Panc1 (cell line): ENCODE results near the gene STK32C. TPM values are rescaled to one million over a fixed set of nuclear protein-coding genes. Genes with fewer than 3 reads are reported as not detected.

Experiments
- ATAC-seq: fragments of 200-7000 bp; cut with Tn5 transposase; 2 replicates; pipeline ENCODE4 v1.9.1; 2020; ENCODE audit warnings: mild to moderate bottlenecking, moderate library complexity
- BruUV-seq: library from RNA; stranded (reverse); fragments of 400-500 nt; replicated peaks from 2 replicates; lab custom pipeline; 2021; lab: Mats Ljungman, UMichigan
- CTCF ChIA-PET: fragments of 300-600 bp; sonication (Branson Sonifier 250); formaldehyde crosslinking; loops from one replicate; lab custom pipeline; 2022; ENCODE audit warnings: antibody characterized with exemption; lab: Charles Lee
- POLR2A ChIA-PET: fragments of 300-600 bp; sonication (Branson Sonifier 250); formaldehyde crosslinking; loops from one replicate; lab custom pipeline; 2022; ENCODE audit warnings: antibody characterized with exemption; lab: Charles Lee
- DNase-seq: peaks from one replicate; pipeline ENCODE4 v3.0.0-alpha.2; 2010; ENCODE audit warnings: low read depth, low spot score
- H3K27ac ChIP-seq: 2 replicates; pipeline ENCODE4 v1.5.1; 2011; ENCODE audit warnings: mild to moderate bottlenecking, low read length, inconsistent platforms
- H3K27me3 ChIP-seq: fragments of 200-500 bp; sonication (Bioruptor generic); 2 replicates; pipeline ENCODE4 v1.6.0; 2014; ENCODE audit warnings: low read length, inconsistent platforms; ENCODE audit not compliant: control insufficient read depth, insufficient read depth
- H3K36me3 ChIP-seq: fragments of 200-500 bp; sonication (Bioruptor generic); 2 replicates; pipeline ENCODE4 v1.5.1; 2014; ENCODE audit warnings: inconsistent platforms, mild to moderate bottlenecking, low read length, moderate library complexity; ENCODE audit not compliant: control insufficient read depth, insufficient read depth
- H3K4me1 ChIP-seq: 2 replicates; pipeline ENCODE4 v1.5.1; 2011; ENCODE audit warnings: inconsistent platforms, mild to moderate bottlenecking, low read length, moderate library complexity; ENCODE audit not compliant: control insufficient read depth, insufficient read depth
- H3K4me3 ChIP-seq, 2 experiments: 2 replicates each; pipeline ENCODE4 v1.5.1; 2011 to 2012; ENCODE audit warnings: low read depth in 2 of 2, low read length in 2 of 2, mild to moderate bottlenecking in 2 of 2, inconsistent platforms in 1 of 2, moderate library complexity in 1 of 2
- H3K9me3 ChIP-seq: fragments of 200-500 bp; sonication (Bioruptor generic); 2 replicates; pipeline ENCODE4 v1.5.1; 2014; ENCODE audit warnings: low read depth, mild to moderate bottlenecking, inconsistent platforms, low read length, moderate library complexity; ENCODE audit not compliant: control insufficient read depth, insufficient read depth
- POLR2AphosphoS5 ChIP-seq: IDR thresholded peaks from 2 replicates; pipeline ENCODE4 v1.6.1; 2012; ENCODE audit warnings: mild to moderate bottlenecking, low read depth, low read length, moderate library complexity
- SIN3A ChIP-seq: IDR thresholded peaks from 2 replicates; pipeline ENCODE4 v1.6.1; 2012; ENCODE audit warnings: low read depth, mild to moderate bottlenecking, low read length, moderate library complexity, borderline replicate concordance; ENCODE audit not compliant: insufficient read depth
- TCF7L2 ChIP-seq: IDR thresholded peaks from 2 replicates; pipeline ENCODE4 v1.6.1; 2011; ENCODE audit warnings: mild to moderate bottlenecking, low read depth, low read length, inconsistent platforms
- in situ Hi-C: cut with HindIII; loops from 2 replicates; pipeline ENCODE4 v1.10.0; 2016; ENCODE audit warnings: low sequenced_read_pairs, low pct_unique_long_range_greater_than_20kb
- intact Hi-C: fragments of 100-400 bp; cut with micrococcal nuclease; formaldehyde crosslinking; loops from one replicate; pipeline ENCODE4 v1.10.0; 2022; ENCODE audit not compliant: unreplicated experiment
- total RNA-seq: library from RNA; stranded (reverse); gene quantifications from one replicate; pipeline ENCODE4 v1.2.1, GENCODE V29; 2021; ENCODE audit not compliant: unreplicated experiment
- TF ChIP-seq, protein P1 (sequence below): fragments of 450-650 bp; IDR thresholded peaks from 2 replicates; pipeline ENCODE4 v1.5.1; 2017; ENCODE audit warnings: mild to moderate bottlenecking
- TF ChIP-seq, protein P2 (sequence below), 2 experiments: IDR thresholded peaks; 2 replicates each; pipeline ENCODE4 v1.6.1; 2011 to 2012; ENCODE audit warnings: low read depth in 2 of 2, control low read depth in 1 of 2, low read length in 1 of 2, mild to moderate bottlenecking in 1 of 2, moderate library complexity in 1 of 2; ENCODE audit not compliant: insufficient read depth in 1 of 2

STK32C gene
- total RNA-seq, 1 experiment from 2014 or later, result 53.7 TPM

DNA sequence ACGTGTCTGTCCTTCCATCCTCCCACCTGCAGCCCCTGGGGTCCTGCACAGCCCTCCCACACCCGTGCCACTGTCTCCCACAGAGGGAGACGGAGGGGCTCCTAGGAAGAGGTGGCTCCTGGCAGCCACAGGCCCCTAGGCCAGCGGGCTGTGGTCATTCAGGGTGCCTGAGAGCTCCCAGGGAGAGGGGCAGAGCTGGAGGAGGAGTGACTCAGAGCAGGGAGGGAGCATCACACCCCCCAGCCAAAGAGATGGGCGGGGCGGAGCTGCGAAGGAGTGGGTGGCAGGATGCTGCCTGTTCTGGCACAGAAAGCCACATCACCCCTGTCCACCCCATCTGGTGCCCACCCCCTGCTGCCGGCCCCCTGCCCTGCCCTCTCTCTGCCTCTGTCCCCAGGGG is 50.5 kb downstream of the STK32C start:
- Histone ChIP-seq H3K36me3 (no peaks in the 10 kb centered on the region), H3K4me1 (peaks cover 4% of the 10 kb centered on the region; the same call in 1 of the 2 replicates), H3K9me3 (no peaks in the 10 kb centered on the region), H3K4me3 (no peak overlapping the region), H3K27me3 (no peaks in the 10 kb centered on the region), H3K27ac (no peak overlapping the region)
- in situ Hi-C loops (no loop called here), intact Hi-C loops (no loop called here)
- CTCF ChIA-PET, result no interaction called here
- no peak for TF ChIP-seq TCF7L2
- no peak for TF ChIP-seq SIN3A
- no peak for TF ChIP-seq POLR2AphosphoS5
- TF ChIP-seq, protein P1, sequence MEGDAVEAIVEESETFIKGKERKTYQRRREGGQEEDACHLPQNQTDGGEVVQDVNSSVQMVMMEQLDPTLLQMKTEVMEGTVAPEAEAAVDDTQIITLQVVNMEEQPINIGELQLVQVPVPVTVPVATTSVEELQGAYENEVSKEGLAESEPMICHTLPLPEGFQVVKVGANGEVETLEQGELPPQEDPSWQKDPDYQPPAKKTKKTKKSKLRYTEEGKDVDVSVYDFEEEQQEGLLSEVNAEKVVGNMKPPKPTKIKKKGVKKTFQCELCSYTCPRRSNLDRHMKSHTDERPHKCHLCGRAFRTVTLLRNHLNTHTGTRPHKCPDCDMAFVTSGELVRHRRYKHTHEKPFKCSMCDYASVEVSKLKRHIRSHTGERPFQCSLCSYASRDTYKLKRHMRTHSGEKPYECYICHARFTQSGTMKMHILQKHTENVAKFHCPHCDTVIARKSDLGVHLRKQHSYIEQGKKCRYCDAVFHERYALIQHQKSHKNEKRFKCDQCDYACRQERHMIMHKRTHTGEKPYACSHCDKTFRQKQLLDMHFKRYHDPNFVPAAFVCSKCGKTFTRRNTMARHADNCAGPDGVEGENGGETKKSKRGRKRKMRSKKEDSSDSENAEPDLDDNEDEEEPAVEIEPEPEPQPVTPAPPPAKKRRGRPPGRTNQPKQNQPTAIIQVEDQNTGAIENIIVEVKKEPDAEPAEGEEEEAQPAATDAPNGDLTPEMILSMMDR, result no peak
- TF ChIP-seq, protein P2, sequence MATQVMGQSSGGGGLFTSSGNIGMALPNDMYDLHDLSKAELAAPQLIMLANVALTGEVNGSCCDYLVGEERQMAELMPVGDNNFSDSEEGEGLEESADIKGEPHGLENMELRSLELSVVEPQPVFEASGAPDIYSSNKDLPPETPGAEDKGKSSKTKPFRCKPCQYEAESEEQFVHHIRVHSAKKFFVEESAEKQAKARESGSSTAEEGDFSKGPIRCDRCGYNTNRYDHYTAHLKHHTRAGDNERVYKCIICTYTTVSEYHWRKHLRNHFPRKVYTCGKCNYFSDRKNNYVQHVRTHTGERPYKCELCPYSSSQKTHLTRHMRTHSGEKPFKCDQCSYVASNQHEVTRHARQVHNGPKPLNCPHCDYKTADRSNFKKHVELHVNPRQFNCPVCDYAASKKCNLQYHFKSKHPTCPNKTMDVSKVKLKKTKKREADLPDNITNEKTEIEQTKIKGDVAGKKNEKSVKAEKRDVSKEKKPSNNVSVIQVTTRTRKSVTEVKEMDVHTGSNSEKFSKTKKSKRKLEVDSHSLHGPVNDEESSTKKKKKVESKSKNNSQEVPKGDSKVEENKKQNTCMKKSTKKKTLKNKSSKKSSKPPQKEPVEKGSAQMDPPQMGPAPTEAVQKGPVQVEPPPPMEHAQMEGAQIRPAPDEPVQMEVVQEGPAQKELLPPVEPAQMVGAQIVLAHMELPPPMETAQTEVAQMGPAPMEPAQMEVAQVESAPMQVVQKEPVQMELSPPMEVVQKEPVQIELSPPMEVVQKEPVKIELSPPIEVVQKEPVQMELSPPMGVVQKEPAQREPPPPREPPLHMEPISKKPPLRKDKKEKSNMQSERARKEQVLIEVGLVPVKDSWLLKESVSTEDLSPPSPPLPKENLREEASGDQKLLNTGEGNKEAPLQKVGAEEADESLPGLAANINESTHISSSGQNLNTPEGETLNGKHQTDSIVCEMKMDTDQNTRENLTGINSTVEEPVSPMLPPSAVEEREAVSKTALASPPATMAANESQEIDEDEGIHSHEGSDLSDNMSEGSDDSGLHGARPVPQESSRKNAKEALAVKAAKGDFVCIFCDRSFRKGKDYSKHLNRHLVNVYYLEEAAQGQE (IDR thresholded peaks at IDR 0.05; ENCODE audit: insufficient read depth in 1 of 2, low read depth in 2 of 2, low read length in 1 of 2), result no peak
- no peak for DNase-seq
- peak; percentile 71 for ATAC-seq
- POLR2A ChIA-PET, result no interaction called here
- no TSS peak for BruUV-seq

- BruUV-seq, result no TSS peak
- no peak for DNase-seq
- Histone ChIP-seq H3K9me3 (no peaks in the 10 kb centered on the region), H3K27me3 (no peaks in the 10 kb centered on the region), H3K4me3 (no peak overlapping the region), H3K27ac (no peak overlapping the region), H3K36me3 (no peaks in the 10 kb centered on the region), H3K4me1 (peaks cover 4% of the 10 kb centered on the region; the same call in 1 of the 2 replicates)
- in situ Hi-C loops (no loop called here), intact Hi-C loops (no loop called here)
- POLR2A ChIA-PET, result no interaction called here
- CTCF ChIA-PET, result no interaction called here
- peak; percentile 33 for ATAC-seq
- TF ChIP-seq SIN3A, result no peak
- TF ChIP-seq, protein P1, result no peak
- TF ChIP-seq, protein P2 (IDR thresholded peaks at IDR 0.05; ENCODE audit: insufficient read depth in 1 of 2, low read depth in 2 of 2, low read length in 1 of 2), result no peak
- no peak for TF ChIP-seq POLR2AphosphoS5
- no peak for TF ChIP-seq TCF7L2
Observed at GRCh38 chr10:132256866-132257265, 50.9 kb downstream of the STK32C start.
